ENCODE data around the gene FRMPD4.

GRCh38 chrX:12363216-12363615 lies 224.9 kb downstream of the FRMPD4 start:
- TF ChIP-seq CTCF (conservative IDR thresholded peaks at IDR 0.05 in 1 of 2, IDR thresholded peaks at IDR 0.05 in 1 of 2; ENCODE audit: extremely low read depth in 1 of 2, insufficient read depth in 1 of 2, low read depth in 1 of 2, low read length in 2 of 2) (no peak), EZH2 (IDR thresholded peaks at IDR 0.05; ENCODE audit: borderline replicate concordance, low read length) (no peak)

Measured in mammary epithelial cell (primary cell).